ENCODE data around the gene CCSER1. TPM values are rescaled to one million over a fixed set of nuclear protein-coding genes. Genes with fewer than 3 reads are reported as not detected.

CCSER1 gene
- total RNA-seq, 1 experiment from 2014 or later = 5.9 TPM

GRCh38 chr4:90602726-90603125 is 475.5 kb downstream of the CCSER1 start:
- no peak overlapping the region for H3K4me2 ChIP-seq

GRCh38 chr4:90603540-90603939 is 476.3 kb downstream of the CCSER1 start:
- intact Hi-C loops (cut with micrococcal nuclease; ENCODE audit: unreplicated experiment) = no loop called here
- no peak for DNase-seq
- no TSS peak for BruUV-seq (replicated peaks)
- H3K79me2 ChIP-seq (ENCODE audit: low read depth) = no peaks in the 10 kb centered on the region
- no peaks in the 10 kb centered on the region for H3K27me3 ChIP-seq (ENCODE audit: insufficient read depth, low read depth)
- H3F3A ChIP-seq (ENCODE audit: insufficient read depth, low read depth) = no peaks in the 10 kb centered on the region
- H3K4me2 ChIP-seq = no peak overlapping the region
- no peaks in the 10 kb centered on the region for H3K4me1 ChIP-seq (replicated peaks; ENCODE audit: insufficient read depth)
- no peaks in the 10 kb centered on the region for H3K9me3 ChIP-seq (ENCODE audit: insufficient read depth, low read depth)
- H4K20me1 ChIP-seq (ENCODE audit: insufficient read depth) = no peaks in the 10 kb centered on the region
- POLR2A ChIA-PET (ENCODE audit: unreplicated experiment) = no interaction called here
- H2AFZ ChIP-seq = no peak overlapping the region
- H3K4me3 ChIP-seq = no peak overlapping the region
- no peaks in the 10 kb centered on the region for H3K9me2 ChIP-seq (ENCODE audit: insufficient read depth)
- no peaks in the 10 kb centered on the region for H3K36me3 ChIP-seq (ENCODE audit: low read depth)
- no peak overlapping the region for H3K27ac ChIP-seq
- no peak for TF ChIP-seq EZH2 (IDR thresholded peaks at IDR 0.05; ENCODE audit: low read depth)
- no peak for TF ChIP-seq CTCF (conservative IDR thresholded peaks at IDR 0.05)
- CTCF ChIA-PET = no interaction called here

More at GRCh38 chr4:90602726-90603125, 475.5 kb downstream of the CCSER1 start:
- no peaks in the 10 kb centered on the region for H3K4me1 ChIP-seq (replicated peaks; ENCODE audit: insufficient read depth)
- H2AFZ ChIP-seq = no peak overlapping the region
- no peaks in the 10 kb centered on the region for H4K20me1 ChIP-seq (ENCODE audit: insufficient read depth)
- no peaks in the 10 kb centered on the region for H3F3A ChIP-seq (ENCODE audit: insufficient read depth, low read depth)
- H3K27me3 ChIP-seq (ENCODE audit: insufficient read depth, low read depth) = no peaks in the 10 kb centered on the region
- H3K36me3 ChIP-seq (ENCODE audit: low read depth) = no peaks in the 10 kb centered on the region
- ChIA-PET POLR2A (ENCODE audit: unreplicated experiment) (no interaction called here), CTCF (no interaction called here)
- TF ChIP-seq EZH2 (IDR thresholded peaks at IDR 0.05; ENCODE audit: low read depth) (no peak), CTCF (conservative IDR thresholded peaks at IDR 0.05) (no peak)
- BruUV-seq (replicated peaks) = no TSS peak
- no peak overlapping the region for H3K27ac ChIP-seq
- no peak overlapping the region for H3K4me3 ChIP-seq
- intact Hi-C loops (cut with micrococcal nuclease; ENCODE audit: unreplicated experiment) = no loop called here
- no peaks in the 10 kb centered on the region for H3K79me2 ChIP-seq (ENCODE audit: low read depth)
- H3K9me3 ChIP-seq (ENCODE audit: insufficient read depth, low read depth) = no peaks in the 10 kb centered on the region
- H3K9me2 ChIP-seq (ENCODE audit: insufficient read depth) = no peaks in the 10 kb centered on the region
- DNase-seq = no peak

GRCh38 chr4:90606781-90607180 is 479.6 kb downstream of the CCSER1 start:
- H3K4me3 ChIP-seq = no peak overlapping the region
- H3K4me2 ChIP-seq = no peak overlapping the region
- H3K4me1 ChIP-seq (replicated peaks; ENCODE audit: insufficient read depth) = no peaks in the 10 kb centered on the region
- no peak overlapping the region for H2AFZ ChIP-seq
- H3K36me3 ChIP-seq (ENCODE audit: low read depth) = no peaks in the 10 kb centered on the region
- no peaks in the 10 kb centered on the region for H4K20me1 ChIP-seq (ENCODE audit: insufficient read depth)
- H3K9me3 ChIP-seq (ENCODE audit: insufficient read depth, low read depth) = no peaks in the 10 kb centered on the region
- H3K9me2 ChIP-seq (ENCODE audit: insufficient read depth) = no peaks in the 10 kb centered on the region
- ChIA-PET POLR2A (ENCODE audit: unreplicated experiment) (no interaction called here), CTCF (no interaction called here)
- no peaks in the 10 kb centered on the region for H3K27me3 ChIP-seq (ENCODE audit: insufficient read depth, low read depth)
- intact Hi-C loops (cut with micrococcal nuclease; ENCODE audit: unreplicated experiment) = no loop called here
- no peak for TF ChIP-seq CTCF (conservative IDR thresholded peaks at IDR 0.05)
- TF ChIP-seq EZH2 (IDR thresholded peaks at IDR 0.05; ENCODE audit: low read depth) = no peak
- BruUV-seq (replicated peaks) = no TSS peak
- no peak for DNase-seq
- no peak overlapping the region for H3K27ac ChIP-seq
- no peaks in the 10 kb centered on the region for H3K79me2 ChIP-seq (ENCODE audit: low read depth)
- no peaks in the 10 kb centered on the region for H3F3A ChIP-seq (ENCODE audit: insufficient read depth, low read depth)

Measured in PC-9 (cell line).